IMR-90 (cell line): ENCODE measurements around the gene MTMR3. TPM values are rescaled to one million over a fixed set of nuclear protein-coding genes. Genes with fewer than 3 reads are reported as not detected.

Experiments used
- ATAC-seq: fragments of 200-7000 bp; cut with Tn5 transposase; 2 replicates; pipeline ENCODE4 v1.9.1; 2020; ENCODE audit warnings: low read depth, mild to moderate bottlenecking, moderate library complexity
- BruUV-seq: library from RNA; stranded (reverse); fragments of 400-500 nt; replicated peaks from 2 replicates; lab custom pipeline; 2021; lab: Mats Ljungman, UMichigan
- CTCF ChIA-PET: fragments of 300-600 bp; formaldehyde crosslinking; extraction: SDS; loops from one replicate; lab custom pipeline; 2021; ENCODE audit warnings: antibody characterized with exemption; lab: Yijun Ruan, JAX
- POLR2A ChIA-PET: fragments of 300-600 bp; sonication (Branson Sonifier 250); formaldehyde crosslinking; loops from one replicate; lab custom pipeline; 2022; ENCODE audit warnings: antibody characterized with exemption; ENCODE audit not compliant: unreplicated experiment; lab: Charles Lee
- DNase-seq: peaks from one replicate; pipeline ENCODE4 v3.0.0; 2013
- H2AFZ ChIP-seq: replicated peaks from 2 replicates; pipeline ENCODE3; 2013; ENCODE audit warnings: low read length, mild to moderate bottlenecking; ENCODE audit not compliant: poor library complexity
- H2AK5ac ChIP-seq: 2 replicates; pipeline ENCODE4 v1.6.1; 2013; ENCODE audit warnings: low read depth, low read length, inconsistent platforms
- H2AK9ac ChIP-seq: replicated peaks from 2 replicates; pipeline ENCODE3; 2013; ENCODE audit warnings: mild to moderate bottlenecking, low read depth, low read length, moderate library complexity; ENCODE audit not compliant: poor library complexity
- H2BK120ac ChIP-seq: 2 replicates; pipeline ENCODE4 v1.6.1; 2013; ENCODE audit warnings: low read depth, low read length, inconsistent platforms
- H2BK15ac ChIP-seq: 3 replicates; pipeline ENCODE4 v1.6.1; 2013; ENCODE audit warnings: low read depth, low read length, inconsistent platforms
- H2BK20ac ChIP-seq: 2 replicates; pipeline ENCODE4 v1.6.1; 2013; ENCODE audit warnings: low read depth, mild to moderate bottlenecking, inconsistent platforms, low read length, moderate library complexity
- H2BK5ac ChIP-seq: 2 replicates; pipeline ENCODE4 v1.6.1; 2013; ENCODE audit warnings: mild to moderate bottlenecking, low read depth, low read length, inconsistent platforms; ENCODE audit not compliant: poor library complexity, severe bottlenecking
- H3K14ac ChIP-seq: replicated peaks from 2 replicates; pipeline ENCODE4 v1.6.1; 2013; ENCODE audit warnings: low read depth, low read length, inconsistent platforms
- H3K18ac ChIP-seq: 2 replicates; pipeline ENCODE4 v1.6.1; 2013; ENCODE audit warnings: low read depth, low read length, control low read depth
- H3K23ac ChIP-seq: 2 replicates; pipeline ENCODE4 v1.6.1; 2013; ENCODE audit warnings: low read depth, low read length, inconsistent platforms
- H3K27ac ChIP-seq: 2 replicates; pipeline ENCODE4 v1.5.1; 2013; ENCODE audit warnings: mild to moderate bottlenecking, control low read depth, low read length; ENCODE audit not compliant: insufficient read depth
- H3K27me3 ChIP-seq: 2 replicates; pipeline ENCODE4 v1.6.1; 2013; ENCODE audit warnings: low read length; ENCODE audit not compliant: control insufficient read depth, insufficient read depth
- H3K36me3 ChIP-seq: 2 replicates; pipeline ENCODE4 v1.6.1; 2013; ENCODE audit warnings: low read length, mixed read lengths; ENCODE audit not compliant: control insufficient read depth, insufficient read depth
- H3K4ac ChIP-seq: 2 replicates; pipeline ENCODE4 v1.6.1; 2013; ENCODE audit warnings: low read depth, low read length, inconsistent platforms
- H3K4me1 ChIP-seq: 2 replicates; pipeline ENCODE4 v1.6.1; 2013; ENCODE audit warnings: low read length, mixed read lengths; ENCODE audit not compliant: control insufficient read depth, insufficient read depth
- H3K4me2 ChIP-seq: 2 replicates; pipeline ENCODE4 v1.6.1; 2013; ENCODE audit warnings: low read depth, mild to moderate bottlenecking, control low read depth, low read length, moderate library complexity
- H3K4me3 ChIP-seq: 2 replicates; pipeline ENCODE4 v1.5.1; 2013; ENCODE audit warnings: low read depth, mild to moderate bottlenecking, control low read depth, low read length, moderate library complexity; ENCODE audit not compliant: insufficient read depth
- H3K56ac ChIP-seq: 2 replicates; pipeline ENCODE4 v1.6.1; 2013; ENCODE audit warnings: low read length, inconsistent platforms; ENCODE audit not compliant: insufficient read depth; ENCODE audit errors: extremely low read depth
- H3K79me1 ChIP-seq, 2 experiments: 2 replicates each; pipeline ENCODE4 v1.6.1; 2013; ENCODE audit warnings: low read length in 2 of 2, inconsistent platforms in 1 of 2, low read depth in 1 of 2
- H3K9ac ChIP-seq: 2 replicates; pipeline ENCODE4 v1.6.1; 2013; ENCODE audit warnings: low read depth, low read length, control low read depth
- H3K9me1 ChIP-seq: 2 replicates; pipeline ENCODE4 v1.6.1; 2013; ENCODE audit warnings: low read length, inconsistent platforms; ENCODE audit not compliant: insufficient read depth
- H3K9me3 ChIP-seq: 2 replicates; pipeline ENCODE4 v1.6.1; 2013; ENCODE audit warnings: low read length; ENCODE audit not compliant: control insufficient read depth, insufficient read depth
- H4K20me1 ChIP-seq: 2 replicates; pipeline ENCODE4 v1.6.1; 2013; ENCODE audit warnings: low read length, inconsistent platforms; ENCODE audit not compliant: insufficient read depth
- H4K5ac ChIP-seq: 2 replicates; pipeline ENCODE4 v1.6.1; 2013; ENCODE audit warnings: mild to moderate bottlenecking, low read depth, low read length, control low read depth
- H4K8ac ChIP-seq, 2 experiments: 2 replicates each; pipeline ENCODE4 v1.6.1; 2013; ENCODE audit warnings: low read depth in 2 of 2, low read length in 2 of 2, control low read depth in 1 of 2, inconsistent platforms in 1 of 2
- H4K91ac ChIP-seq: 2 replicates; pipeline ENCODE4 v1.6.1; 2013; ENCODE audit warnings: low read depth, low read length, inconsistent platforms; ENCODE audit not compliant: insufficient read depth
- CEBPB ChIP-seq: IDR thresholded peaks from 2 replicates; pipeline ENCODE4 v1.6.1; 2012; ENCODE audit warnings: low read depth, low read length, improper control_type of control experiment
- FOS ChIP-seq: fragments of 150-350 bp; IDR thresholded peaks from 2 replicates; pipeline ENCODE4 v1.6.1; 2016; ENCODE audit warnings: low read depth, low read length
- RFX5 ChIP-seq: IDR thresholded peaks from 2 replicates; pipeline ENCODE4 v1.8.0; 2012; ENCODE audit warnings: low read depth, mild to moderate bottlenecking, low read length, moderate library complexity
- SMC3 ChIP-seq: fragments of 150-350 bp; IDR thresholded peaks from 2 replicates; pipeline ENCODE4 v1.6.1; 2016; ENCODE audit warnings: low read depth, mild to moderate bottlenecking, antibody characterized with exemption, low read length, moderate library complexity
- WGBS, 2 experiments: methylation state at CpG; one replicate each; pipeline versions ENCODE4 v1.1.5 to v1.1.7; 2013; ENCODE audit warnings: missing lambda C conversion rate in 2 of 2; ENCODE audit not compliant: insufficient read length in 1 of 2; ENCODE audit errors: extremely low coverage in 2 of 2; 5-methylcytosine and 5-hydroxymethylcytosine counted together
- dilution Hi-C: fragments of 300-500 bp; cut with HindIII; formaldehyde crosslinking; loops from one replicate; pipeline ENCODE4 v1.14.3; 2018; ENCODE audit warnings: low sequenced_read_pairs; ENCODE audit not compliant: unreplicated experiment
- in situ Hi-C: fragments of 300-500 bp; cut with MboI; formaldehyde crosslinking; loops from 3 replicates; pipeline ENCODE4 v1.14.3; 2019; ENCODE audit warnings: low sequenced_read_pairs, inconsistent platforms, mixed read lengths
- intact Hi-C: fragments of 100-400 bp; cut with micrococcal nuclease; formaldehyde crosslinking; loops from 2 replicates; pipeline ENCODE4 v1.10.0; 2022
- polyA plus RNA-seq, 3 experiments: library from polyadenylated mRNA; depleted of rRNA; stranded (reverse); fragments of >200 nt; gene quantifications; 2 replicates each; pipeline ENCODE4 v1.2.3, GENCODE V29; 2012; ENCODE audit warnings: low replicate concordance in 1 of 3
- total RNA-seq: library from RNA; depleted of rRNA; stranded (reverse); fragments of >200 nt; gene quantifications from 2 replicates; pipeline ENCODE4 v1.2.3, GENCODE V29; 2012

MTMR3 gene
- total and polyA plus RNA-seq, 2 of the 4 experiments (the other 2 are of a cell fraction), result 21.3 to 29.4 TPM

- TF ChIP-seq FOS, result 0 out of 2 replicates have a peak, but pooled peaks have one; percentile 21
- no peak for TF ChIP-seq SMC3
- TF ChIP-seq CEBPB, result peak; percentile 87
- TF ChIP-seq RFX5, result no peak
- no peak overlapping the region for H2BK20ac ChIP-seq
- H3K14ac ChIP-seq, result no peak overlapping the region
- no peak overlapping the region for H2BK15ac ChIP-seq
- H4K8ac ChIP-seq, result no peak overlapping the region
- no peak overlapping the region for H3K9ac ChIP-seq
- peaks cover 23% of the 10 kb centered on the region for H3K4me1 ChIP-seq
- no peak overlapping the region for H2AFZ ChIP-seq
- DNase-seq (peak; percentile 83), ATAC-seq (peak; percentile 53)
- no peak overlapping the region for H2BK120ac ChIP-seq
- H2AK9ac ChIP-seq, result no peak overlapping the region
- H4K5ac ChIP-seq, result no peak overlapping the region
- H3K9me1 ChIP-seq, result peaks cover 15% of the 10 kb centered on the region
- BruUV-seq, result no TSS peak
- intact Hi-C loops, result no loop called here
- no peaks in the 10 kb centered on the region for H3K27me3 ChIP-seq
- H3K36me3 ChIP-seq, result no peaks in the 10 kb centered on the region
- H4K20me1 ChIP-seq, result peaks cover 36% of the 10 kb centered on the region
- H4K91ac ChIP-seq, result no peak overlapping the region
- H3K4ac ChIP-seq, result no peak overlapping the region
- H3K23ac ChIP-seq, result no peak overlapping the region
- H3K4me2 ChIP-seq, result no peak overlapping the region; the same call in 1 of the 2 replicates
- no peak overlapping the region for H2AK5ac ChIP-seq
- H3K56ac ChIP-seq, result no peak overlapping the region
- peak overlapping the region; percentile 91 for H2BK5ac ChIP-seq
- no peaks in the 10 kb centered on the region for H3K9me3 ChIP-seq
- WGBS, 2 experiments, result no CpG with 5 or more reads among the region's 1 CpG
- no peak overlapping the region for H3K18ac ChIP-seq
- dilution Hi-C loops, result no loop called here
- no peak overlapping the region for H3K27ac ChIP-seq
- CTCF ChIA-PET, result no interaction called here
- H3K4me3 ChIP-seq, result no peak overlapping the region
- in situ Hi-C loops, result no loop called here
- POLR2A ChIA-PET, result interaction anchor here (0.6 kb wide), 1 partner anchor 85 kb away, joined by 7 read pairs; no protein-coding TSS in a partner anchor
- H3K79me1 ChIP-seq, result peaks cover 11 to 61% of the 10 kb centered on the region in 2 experiments
These were observed 31.2 kb downstream of the MTMR3 start for GRCh38 chr22:29914165-29914564.
